ENCODE data around the gene CCP110.

GRCh38 chr16:19482291-19482690, 41.5 kb upstream of the CCP110 start:
- TF ChIP-seq POLR2A (IDR thresholded peaks at IDR 0.05) (no peak), CTCF (IDR thresholded peaks at IDR 0.05) (no peak), POLR2AphosphoS5 (IDR thresholded peaks at IDR 0.05) (no peak)

All from suprapubic skin (tissue), 4 donors.